GM12878 (cell line): Measurements from ENCODE around the gene SPDYE3. TPM values are rescaled to one million over a fixed set of nuclear protein-coding genes. Genes with fewer than 3 reads are reported as not detected.
"Not testable (repeated sequence)": the region's sequence is repeated elsewhere in the genome, so short reads cannot be mapped to it uniquely, and the experiment has no call there.

Experiments
- ATAC-seq: fragments of 200-7000 bp; cut with Tn5 transposase; 3 replicates; pipeline ENCODE4 v1.9.1; 2020; ENCODE audit warnings: mild to moderate bottlenecking, moderate library complexity
- BruUV-seq: library from RNA; stranded (reverse); fragments of 400-500 nt; replicated peaks from 2 replicates; lab custom pipeline; 2021; lab: Mats Ljungman, UMichigan
- CTCF ChIA-PET: fragments of 300-600 bp; sonication (Branson Sonifier 250); formaldehyde crosslinking; extraction: SDS; loops from one replicate; lab custom pipeline; 2021; ENCODE audit warnings: inconsistent platforms; lab: Yijun Ruan, JAX
- POLR2A ChIA-PET: fragments of 350-600 bp; formaldehyde crosslinking; extraction: SDS; loops from one replicate; lab custom pipeline; 2021; ENCODE audit warnings: inconsistent platforms; lab: Charles Lee
- RAD21 ChIA-PET: fragments of 300-600 bp; sonication (Branson Sonifier 250); formaldehyde crosslinking; loops from one replicate; lab custom pipeline; 2023; ENCODE audit warnings: antibody characterized with exemption; ENCODE audit not compliant: unreplicated experiment; lab: Charles Lee
- SMC1A ChIA-PET: fragments of 300-600 bp; sonication (Branson Sonifier 250); formaldehyde crosslinking; loops from one replicate; lab custom pipeline; 2023; ENCODE audit not compliant: unreplicated experiment, uncharacterized antibody; lab: Charles Lee
- DNase-seq: peaks from one replicate; pipeline ENCODE4 v3.0.0-alpha.2; 2011; ENCODE audit warnings: low read depth, low spot score
- FAIRE-seq: peaks from 3 replicates; lab custom pipeline; 2011; peaks lifted over from hg19 to GRCh38; lab: Jason Lieb, UNC
- H2AFZ ChIP-seq: 2 replicates; pipeline ENCODE4 v1.6.0; 2011; ENCODE audit warnings: low read depth, low read length, control low read depth; ENCODE audit not compliant: control insufficient read depth
- H3K27ac ChIP-seq: 2 replicates; pipeline ENCODE4 v1.5.1; 2011; ENCODE audit warnings: control low read depth; ENCODE audit not compliant: control insufficient read depth, insufficient read depth
- H3K27me3 ChIP-seq, 2 experiments: replicated peaks in 1 of 2; 2 replicates each; pipeline versions ENCODE4 v1.6.0 to v1.6.1; 2011; ENCODE audit warnings: low read length in 1 of 2; ENCODE audit not compliant: control insufficient read depth in 2 of 2, insufficient read depth in 2 of 2
- H3K36me3 ChIP-seq, 2 experiments: 2 replicates each; pipeline ENCODE4 v1.5.1; 2011; ENCODE audit warnings: low read length in 1 of 2; ENCODE audit not compliant: control insufficient read depth in 2 of 2, insufficient read depth in 2 of 2
- H3K4me1 ChIP-seq: 2 replicates; pipeline ENCODE4 v1.6.1; 2011; ENCODE audit warnings: mild to moderate bottlenecking, low read length, moderate library complexity, mixed read lengths; ENCODE audit not compliant: control insufficient read depth, insufficient read depth
- H3K4me2 ChIP-seq: 2 replicates; pipeline ENCODE4 v1.6.0; 2011; ENCODE audit warnings: control low read depth; ENCODE audit not compliant: control insufficient read depth, insufficient read depth
- H3K4me3 ChIP-seq: fragments of 200-600 bp; sonication (generic); 2 replicates; pipeline ENCODE4 v1.5.1; 2016
- H3K79me2 ChIP-seq: 2 replicates; pipeline ENCODE4 v1.6.0; 2011; ENCODE audit warnings: low read length; ENCODE audit not compliant: control insufficient read depth, insufficient read depth
- H3K9ac ChIP-seq: 2 replicates; pipeline ENCODE4 v1.8.0; 2011; ENCODE audit warnings: low read length, control low read depth, mixed read lengths; ENCODE audit not compliant: control insufficient read depth, insufficient read depth
- H3K9me3 ChIP-seq: replicated peaks from 3 replicates; pipeline ENCODE4 v1.5.1; 2011; ENCODE audit warnings: mild to moderate bottlenecking, low read length; ENCODE audit not compliant: control insufficient read depth, insufficient read depth
- H4K20me1 ChIP-seq: 2 replicates; pipeline ENCODE4 v1.6.0; 2011; ENCODE audit not compliant: control insufficient read depth, insufficient read depth
- RUNX3 ChIP-seq: IDR thresholded peaks from 2 replicates; pipeline ENCODE4 v1.6.1; 2012; ENCODE audit warnings: low read length, inconsistent platforms
- WGBS: methylation state at CpG from one replicate; pipeline ENCODE4 v1.1.6; 2016; ENCODE audit warnings: low lambda C conversion rate; ENCODE audit not compliant: insufficient replicate concordance, insufficient coverage; ENCODE audit errors: missing lambda C conversion rate; 5-methylcytosine and 5-hydroxymethylcytosine counted together
- in situ Hi-C: fragments of 300-500 bp; cut with MboI; formaldehyde crosslinking; loops from 9 replicates; pipeline ENCODE4 v1.14.3; 2018; ENCODE audit warnings: mixed read lengths
- intact Hi-C: fragments of 100-400 bp; cut with micrococcal nuclease; formaldehyde crosslinking; loops from one replicate; pipeline ENCODE4 v1.14.2; 2022; ENCODE audit not compliant: unreplicated experiment
- polyA plus RNA-seq, 11 experiments: library from polyadenylated mRNA; depleted of rRNA in 4 of 11; unstranded in 6 of 11; stranded (reverse) in 5 of 11; fragments of >200 nt; fragmentation: Nextera tagmentation in 4 of 11; fragmentation: Illumina TruSeq in 1 of 11; extraction: Ambion mirVana in 4 of 11; extraction: Trizol in 1 of 11; gene quantifications; 1 replicate in 1 of 11; 2 replicates in 10 of 11; pipeline versions ENCODE4 v1.2.1 to v1.2.3, GENCODE V29; 2011 to 2016; ENCODE audit warnings: inconsistent platforms in 2 of 11, missing spikeins in 2 of 11, low read depth in 1 of 11
- total RNA-seq, 4 experiments: library from RNA; depleted of rRNA in 3 of 4; stranded (reverse); fragments of >200 nt in 3 of 4; fragmentation: Illumina TruSeq in 1 of 4; extraction: Trizol in 1 of 4; gene quantifications; 2 replicates each; pipeline versions ENCODE4 v1.2.1 to v1.2.3, GENCODE V29; 2013 to 2021

The SPDYE3 gene
- total and polyA plus RNA-seq, 10 of the 15 experiments (the other 5 are each of a cell fraction or from before 2014, with no cell fraction given) = 0.03 to 9.4 (median 1.4) TPM; not detected in 4

DNA sequence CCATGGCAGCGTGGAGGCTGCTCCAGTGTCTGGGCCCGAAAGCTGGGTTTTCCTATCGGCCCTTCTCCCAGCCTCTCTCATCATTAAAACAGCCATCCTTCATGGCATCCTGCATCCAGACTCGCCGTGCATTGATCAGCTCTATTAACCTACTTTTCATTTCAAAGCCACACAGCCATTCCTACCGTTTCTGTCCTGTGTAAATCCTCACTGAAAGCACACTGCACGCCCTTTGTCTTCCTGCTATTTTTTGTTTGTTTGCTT is 8.9 kb upstream of the SPDYE3 start:
- H3K27ac ChIP-seq, H2AFZ ChIP-seq, POLR2A ChIA-PET, H3K9ac ChIP-seq, H4K20me1 ChIP-seq, H3K4me2 ChIP-seq, RAD21 ChIA-PET, ATAC-seq, in situ Hi-C loops, H3K27me3 ChIP-seq, FAIRE-seq, CTCF ChIA-PET, H3K79me2 ChIP-seq, intact Hi-C loops, H3K4me1 ChIP-seq, H3K9me3 ChIP-seq, H3K4me3 ChIP-seq, H3K36me3 ChIP-seq, SMC1A ChIA-PET, DNase-seq: not testable (repeated sequence)
- TSS peak; percentile 64 for BruUV-seq
- 100% methylated on average over 7 of the region's 7 CpGs for WGBS

- 0 out of 2 replicates have a peak, but pooled peaks have one; percentile 17 for TF ChIP-seq RUNX3
- H3K36me3 ChIP-seq, H3K9me3 ChIP-seq, in situ Hi-C loops, DNase-seq, H3K9ac ChIP-seq, H4K20me1 ChIP-seq, ATAC-seq, CTCF ChIA-PET, intact Hi-C loops, H3K27me3 ChIP-seq, FAIRE-seq, RAD21 ChIA-PET, SMC1A ChIA-PET, H3K27ac ChIP-seq, H3K4me1 ChIP-seq, H3K4me2 ChIP-seq, H3K4me3 ChIP-seq, H2AFZ ChIP-seq, POLR2A ChIA-PET, H3K79me2 ChIP-seq: not testable (repeated sequence)
- TSS peak; percentile 39 for BruUV-seq
- WGBS = 93% methylated on average over 9 of the region's 12 CpGs
These were observed 3.0 kb upstream of the SPDYE3 start for GRCh38 chr7:100304526-100304925.

DNA sequence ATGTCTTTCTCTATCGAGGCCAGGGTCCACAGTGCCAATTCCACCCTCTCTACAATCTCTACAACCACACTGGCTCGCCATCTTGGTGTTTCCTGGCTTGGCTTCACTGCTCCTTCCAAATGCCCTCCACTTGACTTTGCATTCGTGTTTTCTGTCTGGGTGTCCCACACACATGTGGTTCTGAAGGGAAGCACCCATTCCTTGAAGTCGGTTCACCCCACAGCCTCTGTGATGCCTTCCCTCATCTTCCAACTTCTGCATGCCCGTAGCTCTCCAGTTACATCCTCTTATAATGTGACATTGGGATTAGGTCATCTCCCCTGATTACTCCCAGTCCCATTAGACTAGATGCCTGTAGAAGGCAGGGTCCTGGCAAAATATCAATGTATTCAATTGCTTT is 10.8 kb downstream of the SPDYE3 start:
- H3K9ac ChIP-seq, SMC1A ChIA-PET, H3K9me3 ChIP-seq, H3K4me3 ChIP-seq, ATAC-seq, in situ Hi-C loops, POLR2A ChIA-PET, H3K27me3 ChIP-seq, H3K4me1 ChIP-seq, H4K20me1 ChIP-seq, intact Hi-C loops, FAIRE-seq, DNase-seq, H2AFZ ChIP-seq, CTCF ChIA-PET, RAD21 ChIA-PET, H3K4me2 ChIP-seq, H3K79me2 ChIP-seq, H3K27ac ChIP-seq, H3K36me3 ChIP-seq: not testable (repeated sequence)
- 100% methylated on average over 3 of the region's 5 CpGs for WGBS
- BruUV-seq = TSS peak; percentile 36

DNA sequence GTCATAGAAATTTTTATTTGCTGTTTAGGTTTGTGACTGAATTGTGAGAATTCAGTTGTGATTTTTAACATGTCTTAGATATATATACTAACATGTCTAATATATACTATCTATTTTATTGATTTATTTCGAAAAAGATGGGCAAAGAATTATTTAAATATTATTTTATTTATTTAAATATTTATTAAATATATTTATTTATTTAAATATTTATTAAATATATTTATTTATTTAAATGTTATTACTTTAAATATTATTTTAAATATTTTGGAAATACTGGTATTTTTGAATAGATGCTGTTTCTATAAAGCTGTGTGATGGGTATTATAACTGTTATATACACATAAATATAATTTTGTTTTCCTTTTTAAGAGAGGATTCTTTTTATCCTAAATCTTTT is 14.1 kb downstream of the SPDYE3 start:
- CTCF ChIA-PET = interaction anchor here (1.5 kb wide), 1 partner anchor 189 kb away, joined by 4 read pairs; no protein-coding TSS in a partner anchor
- RAD21 ChIA-PET, ATAC-seq, H3K9me3 ChIP-seq, H3K27ac ChIP-seq, H3K27me3 ChIP-seq, intact Hi-C loops, H3K79me2 ChIP-seq, H3K4me1 ChIP-seq, POLR2A ChIA-PET, BruUV-seq, H3K4me2 ChIP-seq, H4K20me1 ChIP-seq, SMC1A ChIA-PET, H3K4me3 ChIP-seq, DNase-seq, H3K36me3 ChIP-seq, in situ Hi-C loops, H3K9ac ChIP-seq, FAIRE-seq, H2AFZ ChIP-seq: not testable (repeated sequence)
- WGBS = 94% methylated on average over 1 of the region's 1 CpG
